ENCODE measurements around the gene EN1. TPM values are rescaled to one million over a fixed set of nuclear protein-coding genes. Genes with fewer than 3 reads are reported as not detected.

Gene EN1
- total RNA-seq, 4 donors from 2014 or later, result 7.3 to 16.7 (median 11.8) TPM

DNA sequence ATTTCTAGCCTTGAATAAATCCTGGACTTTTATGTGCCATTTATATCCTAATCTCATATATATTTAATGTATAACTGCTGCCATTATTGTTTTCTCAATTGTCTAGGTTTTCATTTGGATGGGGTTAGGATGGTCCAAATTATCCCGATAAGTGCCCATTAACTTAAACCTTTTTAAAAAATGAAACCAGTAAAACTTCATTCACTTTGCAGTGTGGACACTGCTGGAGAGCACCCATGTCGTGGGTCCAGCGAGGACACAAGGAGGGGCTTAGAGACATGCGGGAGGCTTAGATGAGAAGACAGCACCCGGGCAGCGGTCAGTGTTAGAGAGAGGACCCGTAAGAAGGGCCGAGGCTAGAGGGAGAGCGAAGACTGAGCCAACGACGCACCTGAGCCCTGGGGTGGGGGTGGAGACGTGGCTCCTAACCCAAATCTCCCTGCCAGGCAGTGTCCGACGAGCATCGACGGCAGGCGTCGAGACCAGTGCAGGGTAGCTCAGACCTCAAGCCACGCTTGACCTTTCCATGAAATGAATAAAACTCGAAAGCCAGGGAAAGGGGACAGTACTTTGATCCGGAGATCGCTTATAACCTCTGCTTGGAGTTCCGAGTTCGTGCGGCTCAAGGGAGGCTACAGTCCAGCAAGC is 9.0 kb upstream of the EN1 start:
- Histone ChIP-seq H3K4me1 (peaks cover 23% of the 10 kb centered on the region), H3K27me3 (peaks cover 87% of the 10 kb centered on the region), H3K36me3 (no peaks in the 10 kb centered on the region), H3K27ac (no peak overlapping the region), H3K9me3 (no peaks in the 10 kb centered on the region), H3K4me3 (no peak overlapping the region)
- no peak for DNase-seq (ENCODE audit: low spot score in 2 of 2)
- TF ChIP-seq POLR2AphosphoS5 (IDR thresholded peaks at IDR 0.05) (no peak), POLR2A (IDR thresholded peaks at IDR 0.05) (no peak), EP300 (IDR thresholded peaks at IDR 0.05) (no peak)
- TF ChIP-seq, protein P1, sequence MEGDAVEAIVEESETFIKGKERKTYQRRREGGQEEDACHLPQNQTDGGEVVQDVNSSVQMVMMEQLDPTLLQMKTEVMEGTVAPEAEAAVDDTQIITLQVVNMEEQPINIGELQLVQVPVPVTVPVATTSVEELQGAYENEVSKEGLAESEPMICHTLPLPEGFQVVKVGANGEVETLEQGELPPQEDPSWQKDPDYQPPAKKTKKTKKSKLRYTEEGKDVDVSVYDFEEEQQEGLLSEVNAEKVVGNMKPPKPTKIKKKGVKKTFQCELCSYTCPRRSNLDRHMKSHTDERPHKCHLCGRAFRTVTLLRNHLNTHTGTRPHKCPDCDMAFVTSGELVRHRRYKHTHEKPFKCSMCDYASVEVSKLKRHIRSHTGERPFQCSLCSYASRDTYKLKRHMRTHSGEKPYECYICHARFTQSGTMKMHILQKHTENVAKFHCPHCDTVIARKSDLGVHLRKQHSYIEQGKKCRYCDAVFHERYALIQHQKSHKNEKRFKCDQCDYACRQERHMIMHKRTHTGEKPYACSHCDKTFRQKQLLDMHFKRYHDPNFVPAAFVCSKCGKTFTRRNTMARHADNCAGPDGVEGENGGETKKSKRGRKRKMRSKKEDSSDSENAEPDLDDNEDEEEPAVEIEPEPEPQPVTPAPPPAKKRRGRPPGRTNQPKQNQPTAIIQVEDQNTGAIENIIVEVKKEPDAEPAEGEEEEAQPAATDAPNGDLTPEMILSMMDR (IDR thresholded peaks at IDR 0.05), result no peak
- 60% methylated on average over 25 of the region's 25 CpGs for WGBS

DNA sequence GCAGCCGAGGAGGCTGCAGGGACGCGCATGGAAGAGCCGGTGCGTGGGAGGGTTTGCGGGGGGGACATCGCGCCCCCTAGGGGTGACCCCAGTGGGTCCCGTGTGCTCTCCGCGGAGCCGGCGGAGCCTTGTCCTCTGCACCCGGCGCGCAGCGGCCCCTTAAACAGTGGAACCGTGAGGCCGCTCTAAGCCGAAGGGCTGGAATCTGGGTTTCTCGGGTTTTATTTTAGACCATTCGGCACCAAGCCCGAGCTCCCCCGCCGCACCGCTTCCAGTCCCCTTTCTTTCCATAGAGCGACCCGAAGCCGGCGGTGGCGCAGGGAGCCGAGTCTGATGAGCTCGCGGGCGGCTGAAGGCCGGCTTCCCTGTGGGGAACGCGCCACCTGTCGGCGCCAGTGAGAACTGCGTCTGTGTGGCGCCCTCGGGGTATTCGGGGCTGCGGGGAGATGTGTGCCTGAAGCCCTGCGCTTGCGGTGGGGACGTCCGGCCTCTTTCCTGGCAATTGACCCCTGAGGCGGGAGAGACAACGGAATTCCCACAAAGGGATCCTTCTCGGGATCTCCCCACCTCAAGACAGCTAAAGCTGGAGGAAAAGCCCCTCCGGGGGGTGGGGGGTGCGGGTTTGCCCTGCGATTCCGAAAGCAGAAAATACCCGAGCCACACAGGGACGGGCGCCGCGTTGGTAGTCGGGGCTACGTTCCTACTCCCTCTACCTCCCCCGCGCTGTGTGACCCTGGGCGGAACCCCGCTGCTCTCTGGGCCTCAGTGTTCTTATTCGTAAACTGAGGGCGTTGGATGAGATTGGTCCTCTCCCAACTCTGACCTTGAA is 8.2 kb upstream of the EN1 start:
- H3K9me3 ChIP-seq, result no peaks in the 10 kb centered on the region
- H3K4me1 ChIP-seq, result peaks cover 20% of the 10 kb centered on the region
- H3K36me3 ChIP-seq, result no peaks in the 10 kb centered on the region
- H3K27ac ChIP-seq, result no peak overlapping the region
- peak overlapping the region; percentile 41 for H3K4me3 ChIP-seq
- H3K27me3 ChIP-seq, result peaks cover 92% of the 10 kb centered on the region
- 8% methylated on average over 48 of the region's 69 CpGs for WGBS
- no peak for TF ChIP-seq EP300 (IDR thresholded peaks at IDR 0.05)
- TF ChIP-seq, protein P1 (IDR thresholded peaks at IDR 0.05), result peak; percentile 93 to 97
- peak in 1 of 2 donors; percentile 89 for DNase-seq (ENCODE audit: low spot score in 2 of 2)

DNA sequence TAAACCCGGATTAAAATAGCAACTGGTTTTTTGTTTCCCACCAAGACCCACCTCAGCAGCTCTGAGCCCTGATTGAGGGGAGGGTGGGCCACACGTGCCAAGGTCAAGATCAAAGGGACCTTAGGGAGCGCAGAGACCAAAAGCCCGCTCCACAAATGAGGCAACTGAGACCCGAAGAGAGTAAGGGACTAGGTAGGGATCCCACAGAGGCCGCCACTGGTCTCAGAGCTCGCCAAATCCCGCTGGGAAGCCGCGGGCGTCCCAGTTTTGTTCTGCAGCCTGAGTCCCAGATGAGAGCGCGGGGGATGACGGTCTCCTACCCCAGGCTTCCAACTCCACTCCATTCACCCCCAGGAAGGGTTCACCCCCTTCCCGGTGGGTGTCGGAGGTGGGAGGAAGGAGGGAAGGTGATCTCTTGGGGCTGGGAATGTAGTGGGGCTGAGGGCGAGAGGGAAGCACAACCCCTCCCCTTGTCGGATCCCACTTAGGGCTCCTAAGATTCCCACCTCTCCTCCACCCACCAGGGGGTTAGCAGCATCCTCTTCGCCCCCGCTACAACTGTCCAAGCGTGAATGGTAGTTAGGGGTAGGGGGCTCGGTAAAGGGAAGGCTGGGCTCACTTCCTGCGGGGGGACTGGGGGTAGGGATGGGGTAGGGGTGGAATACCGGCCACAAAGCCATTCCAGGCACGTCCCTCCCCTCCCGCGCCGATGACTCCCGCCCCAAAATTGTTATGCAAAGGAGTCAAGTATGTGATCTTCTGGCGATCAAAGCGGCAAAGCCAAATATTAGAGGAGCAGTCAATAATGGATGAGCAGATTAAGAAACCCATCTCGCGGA is 7.3 kb upstream of the EN1 start:
- Histone ChIP-seq H3K9me3 (no peaks in the 10 kb centered on the region), H3K4me1 (peaks cover 20% of the 10 kb centered on the region), H3K27ac (no peak overlapping the region), H3K27me3 (peaks cover 100% of the 10 kb centered on the region), H3K4me3 (peak overlapping the region; percentile 41), H3K36me3 (no peaks in the 10 kb centered on the region)
- no peak for DNase-seq (ENCODE audit: low spot score in 2 of 2)
- no peak for TF ChIP-seq EP300 (IDR thresholded peaks at IDR 0.05)
- no peak for TF ChIP-seq POLR2A (IDR thresholded peaks at IDR 0.05)
- TF ChIP-seq, protein P1 (IDR thresholded peaks at IDR 0.05), result no peak
- TF ChIP-seq POLR2AphosphoS5 (IDR thresholded peaks at IDR 0.05), result no peak
- 29% methylated on average over 22 of the region's 33 CpGs for WGBS

DNA sequence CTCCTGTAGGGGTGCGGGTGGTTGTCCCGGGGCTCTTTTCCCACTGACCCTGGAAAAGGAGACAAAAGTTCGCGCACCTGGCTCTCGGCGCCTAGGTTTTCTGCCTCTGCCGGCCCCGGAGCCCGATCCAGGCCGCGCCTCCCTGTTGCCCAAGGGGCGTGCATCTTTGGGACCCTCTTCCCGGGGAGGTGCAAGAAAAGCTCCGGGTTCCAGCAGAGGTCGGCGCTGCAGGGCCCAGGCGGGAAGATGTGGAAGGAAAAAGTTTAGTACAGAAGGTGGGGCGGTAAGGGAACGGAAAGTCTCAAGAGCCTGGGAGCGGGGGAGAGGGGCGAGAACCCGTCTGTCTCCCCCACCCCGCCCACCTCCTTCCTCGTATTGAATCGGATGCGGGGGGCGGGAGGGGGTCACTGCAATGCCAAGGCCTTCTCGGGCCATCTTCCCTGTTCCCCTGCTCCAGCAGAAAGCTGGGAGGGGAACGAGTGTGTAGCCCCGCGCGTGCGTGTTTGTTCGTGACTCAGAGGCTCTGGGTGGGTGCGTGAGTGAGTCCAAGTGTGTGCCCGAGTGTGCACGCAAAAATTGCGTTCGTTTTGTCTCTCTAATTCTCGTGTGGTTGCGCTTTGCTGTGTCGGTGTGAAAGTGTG is 6.3 kb upstream of the EN1 start:
- Histone ChIP-seq H3K4me1 (peaks cover 23% of the 10 kb centered on the region), H3K36me3 (no peaks in the 10 kb centered on the region)
- WGBS, result 54% methylated on average over 41 of the region's 42 CpGs

More for the DNA sequence above, 6.3 kb upstream of the EN1 start:
- Histone ChIP-seq H3K9me3 (no peaks in the 10 kb centered on the region), H3K27me3 (peaks cover 100% of the 10 kb centered on the region), H3K27ac (peak overlapping the region; percentile 30), H3K4me3 (peak overlapping the region; percentile 30)
- DNase-seq (ENCODE audit: low spot score in 2 of 2), result no peak
- TF ChIP-seq EP300 (IDR thresholded peaks at IDR 0.05) (no peak), POLR2A (IDR thresholded peaks at IDR 0.05) (no peak), POLR2AphosphoS5 (IDR thresholded peaks at IDR 0.05) (no peak)
- TF ChIP-seq, protein P1 (IDR thresholded peaks at IDR 0.05), result no peak
